Fibroblast of villous mesenchyme (primary cell): Measurements from ENCODE around the gene PAX2. TPM values are rescaled to one million over a fixed set of nuclear protein-coding genes. Genes with fewer than 3 reads are reported as not detected.

Source experiments
- DNase-seq: peaks from one replicate; pipeline ENCODE4 v3.0.0-alpha.2; 2010; ENCODE audit warnings: low read depth
- H3K4me3 ChIP-seq: 2 replicates; pipeline ENCODE4 v1.5.1; 2011; ENCODE audit warnings: low read depth, mild to moderate bottlenecking, low read length
- CTCF ChIP-seq: IDR thresholded peaks from 2 replicates; pipeline ENCODE4 v1.5.1; 2012; ENCODE audit warnings: low read depth, mild to moderate bottlenecking, low read length; ENCODE audit not compliant: insufficient read depth
- total RNA-seq: library from RNA; depleted of rRNA; stranded (reverse); fragments of >200 nt; gene quantifications from 2 replicates; pipeline ENCODE4 v1.2.3, GENCODE V29; 2012

The PAX2 gene
- total RNA-seq, 1 donor, result not detected

- no peak for DNase-seq
- no peak for TF ChIP-seq CTCF
- no peak overlapping the region for H3K4me3 ChIP-seq
Measured at GRCh38 chr10:100745882-100746783, 751 bp downstream of the PAX2 start.

- H3K4me3 ChIP-seq, result no peak overlapping the region
- TF ChIP-seq CTCF, result no peak
- DNase-seq, result no peak
Measured at GRCh38 chr10:100746784-100747455, 1.5 kb downstream of the PAX2 start.

GRCh38 chr10:100747456-100748230, 2.3 kb downstream of the PAX2 start:
- no peak for DNase-seq
- H3K4me3 ChIP-seq, result no peak overlapping the region
- TF ChIP-seq CTCF, result no peak

- no peak for DNase-seq
- no peak overlapping the region for H3K4me3 ChIP-seq
- TF ChIP-seq CTCF, result no peak
Measured at GRCh38 chr10:100748231-100749058, 3.1 kb downstream of the PAX2 start.

- no peak overlapping the region for H3K4me3 ChIP-seq
- no peak for DNase-seq
- no peak for TF ChIP-seq CTCF
Measured at GRCh38 chr10:100749059-100749308, 3.6 kb downstream of the PAX2 start.

GRCh38 chr10:100749309-100750217, 4.2 kb downstream of the PAX2 start:
- TF ChIP-seq CTCF, result no peak
- H3K4me3 ChIP-seq, result no peak overlapping the region
- no peak for DNase-seq
